HUES48 (cell line): ENCODE results near the gene BIVM.

Source experiments
- H3K27ac ChIP-seq: one replicate; pipeline ENCODE4 v1.7.0; 2013; ENCODE audit warnings: low read depth, low read length, inconsistent platforms
- H3K27me3 ChIP-seq: 2 replicates; pipeline ENCODE4 v1.6.1; 2013; ENCODE audit warnings: mild to moderate bottlenecking, low read length; ENCODE audit not compliant: control insufficient read depth, insufficient read depth
- H3K36me3 ChIP-seq: 2 replicates; pipeline ENCODE4 v1.6.1; 2013; ENCODE audit warnings: low read length; ENCODE audit not compliant: control insufficient read depth, insufficient read depth
- H3K4me1 ChIP-seq: 2 replicates; pipeline ENCODE4 v1.6.1; 2013; ENCODE audit warnings: mild to moderate bottlenecking, low read length; ENCODE audit not compliant: control insufficient read depth, insufficient read depth
- H3K4me3 ChIP-seq: 2 replicates; pipeline ENCODE4 v1.5.1; 2013; ENCODE audit warnings: mild to moderate bottlenecking, low read depth, low read length
- H3K9ac ChIP-seq: 2 replicates; pipeline ENCODE4 v1.6.1; 2013; ENCODE audit warnings: mild to moderate bottlenecking, low read depth, low read length, moderate library complexity
- H3K9me3 ChIP-seq: 2 replicates; pipeline ENCODE4 v1.6.1; 2013; ENCODE audit warnings: low read length; ENCODE audit not compliant: control insufficient read depth, insufficient read depth

Gene BIVM

DNA sequence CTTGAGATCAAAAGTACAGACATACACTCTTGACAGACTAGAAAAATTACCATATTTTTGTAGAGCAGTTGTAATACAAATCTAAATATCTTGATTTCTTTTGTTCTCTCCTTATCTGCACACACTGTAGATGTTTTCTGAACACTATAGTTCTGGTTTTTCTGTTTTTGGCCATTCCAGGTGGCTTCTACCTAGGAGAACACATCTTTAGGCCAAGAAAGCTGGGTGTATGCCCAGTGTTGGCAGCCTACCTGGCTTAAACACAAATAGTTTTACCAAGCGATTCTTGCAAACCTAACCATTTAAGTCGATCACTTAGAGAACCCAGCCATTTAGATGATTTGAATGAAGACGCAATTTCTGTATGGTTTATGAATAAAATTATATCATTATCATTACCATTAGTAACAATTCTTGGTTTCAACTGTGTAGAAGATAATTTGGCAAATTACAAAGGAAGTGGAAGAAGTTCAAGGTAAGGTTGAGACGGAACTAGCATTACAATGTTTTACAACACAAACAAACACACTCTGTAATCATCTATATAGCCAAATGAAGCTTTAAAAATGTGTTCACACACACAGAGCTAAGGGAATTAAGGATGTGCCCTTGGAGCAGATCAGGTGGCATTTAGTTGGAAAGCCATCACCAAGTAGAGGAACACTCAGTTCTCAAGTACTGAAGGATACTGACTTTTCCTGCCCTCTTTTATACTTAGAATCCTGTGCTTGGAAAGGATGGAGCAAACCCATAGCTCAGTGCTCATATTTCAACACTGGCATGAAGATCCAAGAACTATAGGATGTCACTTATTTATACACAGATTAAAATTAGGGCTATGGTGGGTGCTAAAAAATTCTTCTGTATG, 83.1 kb downstream of the BIVM start:
- Histone ChIP-seq H3K27ac (no peak overlapping the region), H3K9ac (no peak overlapping the region), H3K36me3 (no peaks in the 10 kb centered on the region), H3K4me3 (no peak overlapping the region), H3K4me1 (no peaks in the 10 kb centered on the region; the same call in 1 of the 2 replicates), H3K9me3 (no peaks in the 10 kb centered on the region), H3K27me3 (no peaks in the 10 kb centered on the region)
